Kidney (tissue), 14 donors: ENCODE measurements around the gene RAB3IL1. TPM values are rescaled to one million over a fixed set of nuclear protein-coding genes. Genes with fewer than 3 reads are reported as not detected.

Experiments
- DNase-seq, 5 donors: peaks; one replicate each; pipeline ENCODE4 v3.0.0-alpha.2; 2013 to 2020
- FAIRE-seq: peaks from 2 replicates; lab custom pipeline; 2012; peaks lifted over from hg19 to GRCh38; lab: Jason Lieb, UNC
- H3K27ac ChIP-seq, 2 donors: one replicate each; pipeline ENCODE4 v1.7.0; 2013; ENCODE audit warnings: low read depth in 2 of 2, low read length in 2 of 2, inconsistent platforms in 1 of 2
- H3K27me3 ChIP-seq: one replicate; pipeline ENCODE4 v1.7.1; 2013; ENCODE audit warnings: low read length, inconsistent platforms; ENCODE audit not compliant: control insufficient read depth, insufficient read depth
- H3K36me3 ChIP-seq, 3 donors: one replicate each; pipeline versions ENCODE4 v1.7.0 to v1.7.1; 2013; ENCODE audit warnings: low read length in 3 of 3, control low read depth in 1 of 3, inconsistent platforms in 1 of 3; ENCODE audit not compliant: insufficient read depth in 3 of 3, control insufficient read depth in 2 of 3
- H3K4me1 ChIP-seq, 3 donors: one replicate each; pipeline versions ENCODE4 v1.7.0 to v1.7.1; 2013; ENCODE audit warnings: low read length in 3 of 3, inconsistent platforms in 1 of 3, low read depth in 1 of 3; ENCODE audit not compliant: control insufficient read depth in 2 of 3, insufficient read depth in 2 of 3
- H3K4me3 ChIP-seq, 3 donors: one replicate each; pipeline versions ENCODE4 v1.7.0 to v1.8.1; 2013; ENCODE audit warnings: low read length in 3 of 3, control low read depth in 1 of 3, inconsistent platforms in 1 of 3
- H3K9ac ChIP-seq, 3 donors: one replicate each; pipeline versions ENCODE4 v1.7.0 to v1.7.1; 2013; ENCODE audit warnings: low read length in 3 of 3, control low read depth in 1 of 3, inconsistent platforms in 1 of 3
- H3K9me3 ChIP-seq, 3 donors: one replicate each; pipeline versions ENCODE4 v1.7.0 to v1.7.1; 2013; ENCODE audit warnings: low read length in 3 of 3, control low read depth in 1 of 3, inconsistent platforms in 1 of 3; ENCODE audit not compliant: control insufficient read depth in 2 of 3, insufficient read depth in 1 of 3
- intact Hi-C: fragments of 100-400 bp; cut with DNase I; formaldehyde crosslinking; loops from one replicate; pipeline ENCODE4 v1.11.1; 2022
- polyA plus RNA-seq: library from polyadenylated mRNA; stranded (reverse); fragments of 350-450 nt; fragmentation: Illumina TruSeq; extraction: RNeasy Lipid Tissue Mini Kit (QIAGEN cat#74804); gene quantifications from one replicate; pipeline ENCODE4 v1.2.3, GENCODE V29; 2014; ENCODE audit warnings: low read depth, low replicate concordance; ENCODE audit not compliant: insufficient read depth
- total RNA-seq: library from RNA; stranded (reverse); fragmentation: NEBNext Ultra II Directional; extraction: Animal tissue kit (Norgen Biotek cat#: 25700); gene quantifications from one replicate; pipeline ENCODE4 v1.2.1, GENCODE V29; 2021
- TF ChIP-seq, protein P1 (sequence below): IDR thresholded peaks from 3 replicates; pipeline ENCODE4 v1.5.1; 2012; ENCODE audit warnings: mild to moderate bottlenecking, moderate library complexity, borderline replicate concordance; ENCODE audit not compliant: insufficient read depth; ENCODE audit errors: extremely low read depth
- donor health status: control.
- donor health status: control.
- donor health status: control.
- donor health status: control.
- donor health status: control.
- donor health status: DM: yes; HTN: yes; CAD: no.
- donor health status: Normal renal cell carcinoma (clear cell type).

RAB3IL1 gene
- total and polyA plus RNA-seq, 2 donors from 2014 or later = 14.6 to 27.8 TPM

- TF ChIP-seq, protein P1, sequence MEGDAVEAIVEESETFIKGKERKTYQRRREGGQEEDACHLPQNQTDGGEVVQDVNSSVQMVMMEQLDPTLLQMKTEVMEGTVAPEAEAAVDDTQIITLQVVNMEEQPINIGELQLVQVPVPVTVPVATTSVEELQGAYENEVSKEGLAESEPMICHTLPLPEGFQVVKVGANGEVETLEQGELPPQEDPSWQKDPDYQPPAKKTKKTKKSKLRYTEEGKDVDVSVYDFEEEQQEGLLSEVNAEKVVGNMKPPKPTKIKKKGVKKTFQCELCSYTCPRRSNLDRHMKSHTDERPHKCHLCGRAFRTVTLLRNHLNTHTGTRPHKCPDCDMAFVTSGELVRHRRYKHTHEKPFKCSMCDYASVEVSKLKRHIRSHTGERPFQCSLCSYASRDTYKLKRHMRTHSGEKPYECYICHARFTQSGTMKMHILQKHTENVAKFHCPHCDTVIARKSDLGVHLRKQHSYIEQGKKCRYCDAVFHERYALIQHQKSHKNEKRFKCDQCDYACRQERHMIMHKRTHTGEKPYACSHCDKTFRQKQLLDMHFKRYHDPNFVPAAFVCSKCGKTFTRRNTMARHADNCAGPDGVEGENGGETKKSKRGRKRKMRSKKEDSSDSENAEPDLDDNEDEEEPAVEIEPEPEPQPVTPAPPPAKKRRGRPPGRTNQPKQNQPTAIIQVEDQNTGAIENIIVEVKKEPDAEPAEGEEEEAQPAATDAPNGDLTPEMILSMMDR = no peak
- no peak for FAIRE-seq
- intact Hi-C loops = loop anchor here (5.0 kb wide), 1 partner anchor 43 kb away; no protein-coding TSS in a partner anchor
Observed at GRCh38 chr11:61945191-61945590, 27.8 kb upstream of the RAB3IL1 start.

GRCh38 chr11:61940466-61940865 is 23.1 kb upstream of the RAB3IL1 start:
- TF ChIP-seq, protein P1 = no peak
- no peaks in the 10 kb centered on the region for H3K36me3 ChIP-seq
- H3K9me3 ChIP-seq = peaks cover 0 to 2% (median 0%) of the 10 kb centered on the region in 3 donors
- H3K27ac ChIP-seq = no peak overlapping the region
- DNase-seq = no peak
- no peak overlapping the region for H3K4me3 ChIP-seq
- intact Hi-C loops = no loop called here
- H3K27me3 ChIP-seq = no peaks in the 10 kb centered on the region
- FAIRE-seq = no peak
- no peak overlapping the region for H3K9ac ChIP-seq
- H3K4me1 ChIP-seq = no peaks in the 10 kb centered on the region

More at GRCh38 chr11:61945191-61945590, 27.8 kb upstream of the RAB3IL1 start:
- Histone ChIP-seq H3K4me1 (peaks cover 0 to 7% (median 3%) of the 10 kb centered on the region in 3 donors), H3K9me3 (no peaks in the 10 kb centered on the region), H3K27me3 (no peaks in the 10 kb centered on the region), H3K27ac (no peak overlapping the region), H3K4me3 (no peak overlapping the region), H3K9ac (no peak overlapping the region), H3K36me3 (no peaks in the 10 kb centered on the region)
- DNase-seq = no peak

- Histone ChIP-seq H3K27ac (no peak overlapping the region), H3K36me3 (no peaks in the 10 kb centered on the region), H3K4me3 (no peak overlapping the region), H3K27me3 (no peaks in the 10 kb centered on the region), H3K9ac (no peak overlapping the region), H3K9me3 (peaks cover 0 to 2% (median 0%) of the 10 kb centered on the region in 3 donors), H3K4me1 (no peaks in the 10 kb centered on the region)
- intact Hi-C loops = no loop called here
- FAIRE-seq (no peak), DNase-seq (no peak)
- TF ChIP-seq, protein P1 = no peak
Observed at GRCh38 chr11:61935861-61936260, 18.5 kb upstream of the RAB3IL1 start.

GRCh38 chr11:61930933-61931332 is 13.6 kb upstream of the RAB3IL1 start:
- no peaks in the 10 kb centered on the region for H3K36me3 ChIP-seq
- peak in 1 of 5 donors; percentile 19 for DNase-seq
- H3K27me3 ChIP-seq = no peaks in the 10 kb centered on the region
- H3K9ac ChIP-seq = no peak overlapping the region
- TF ChIP-seq, protein P1 = no peak
- no peaks in the 10 kb centered on the region for H3K9me3 ChIP-seq
- FAIRE-seq = no peak
- intact Hi-C loops = no loop called here
- H3K27ac ChIP-seq = no peak overlapping the region
- H3K4me3 ChIP-seq = no peak overlapping the region
- no peaks in the 10 kb centered on the region for H3K4me1 ChIP-seq
